ENCODE results near the gene KCNH6. TPM values are rescaled to one million over a fixed set of nuclear protein-coding genes. Genes with fewer than 3 reads are reported as not detected.

KCNH6 gene
- total RNA-seq, 8 experiments from 2014 or later = 0.05 to 0.78 (median 0.11) TPM; not detected in 2

GRCh38 chr17:63534816-63535455, 11.8 kb downstream of the KCNH6 start:
- 61 to 81% methylated on average over 3 to 6 of the region's 13 CpGs; no CpG with 5 or more reads in 8 of the 10 experiments for WGBS, 10 experiments
- peaks cover 15 to 20% of the 10 kb centered on the region in 2 donors for H3K4me1 ChIP-seq (replicated peaks in 1 of 2)
- in situ Hi-C loops (cut with MboI; ENCODE audit: low pct_unique_long_range_greater_than_20kb in 2 of 9, low sequenced_read_pairs in 9 of 9, unreplicated experiment in 9 of 9) = no loop called here
- no peak overlapping the region for H3K27ac ChIP-seq
- H3K4me3 ChIP-seq = no peak overlapping the region
- ATAC-seq (replicated peaks in 6 of 8) = no peak

GRCh38 chr17:63535640-63536039, 12.5 kb downstream of the KCNH6 start:
- Histone ChIP-seq H3K27ac (no peak overlapping the region), H3K4me3 (no peak overlapping the region), H3K4me1 (replicated peaks in 1 of 2) (peaks cover 15 to 18% of the 10 kb centered on the region in 2 donors)
- no peak for ATAC-seq (replicated peaks in 6 of 8)
- in situ Hi-C loops (cut with MboI; ENCODE audit: low pct_unique_long_range_greater_than_20kb in 2 of 9, low sequenced_read_pairs in 9 of 9, unreplicated experiment in 9 of 9) = no loop called here
- 63 to 97% (median 92%) methylated on average over 1 to 6 of the region's 24 CpGs; no CpG with 5 or more reads in 5 of the 10 experiments for WGBS, 10 experiments

GRCh38 chr17:63537001-63537400, 13.8 kb downstream of the KCNH6 start:
- 40 to 86% (median 66%) methylated on average over 1 to 4 of the region's 4 CpGs; no CpG with 5 or more reads in 6 of the 10 experiments for WGBS, 10 experiments
- ATAC-seq (replicated peaks in 6 of 8) = no peak
- in situ Hi-C loops (cut with MboI; ENCODE audit: low pct_unique_long_range_greater_than_20kb in 2 of 9, low sequenced_read_pairs in 9 of 9, unreplicated experiment in 9 of 9) = no loop called here
- Histone ChIP-seq H3K27ac (no peak overlapping the region), H3K4me3 (no peak overlapping the region), H3K4me1 (replicated peaks in 1 of 2) (peaks cover 6 to 8% of the 10 kb centered on the region in 2 donors)

- Histone ChIP-seq H3K4me1 (replicated peaks in 1 of 2) (peaks cover 6 to 8% of the 10 kb centered on the region in 2 donors), H3K27ac (no peak overlapping the region), H3K4me3 (peak overlapping the region; percentile 11 to 25 (median 21))
- WGBS, 10 experiments = 0 to 12% (median 5%) methylated on average over 3 to 8 of the region's 62 CpGs; no CpG with 5 or more reads in 6 of the 10 experiments
- in situ Hi-C loops (cut with MboI; ENCODE audit: low pct_unique_long_range_greater_than_20kb in 2 of 9, low sequenced_read_pairs in 9 of 9, unreplicated experiment in 9 of 9) = no loop called here
- ATAC-seq (replicated peaks in 6 of 8) = peak; percentile 58 to 86 (median 80)
These were observed 15.0 kb downstream of the KCNH6 start for GRCh38 chr17:63537991-63538692.

- no peak overlapping the region for H3K27ac ChIP-seq
- 0 to 100% (median 56%) methylated on average over 1 to 4 of the region's 9 CpGs; no CpG with 5 or more reads in 3 of the 10 experiments for WGBS, 10 experiments
- peak in 1 of 8 experiments; percentile 46 for ATAC-seq (replicated peaks in 6 of 8)
- H3K4me3 ChIP-seq = peak overlapping the region in 1 of 5 donors; percentile 24
- peaks cover 6 to 8% of the 10 kb centered on the region in 2 donors for H3K4me1 ChIP-seq (replicated peaks in 1 of 2)
- in situ Hi-C loops (cut with MboI; ENCODE audit: low pct_unique_long_range_greater_than_20kb in 2 of 9, low sequenced_read_pairs in 9 of 9, unreplicated experiment in 9 of 9) = no loop called here
These were observed 15.8 kb downstream of the KCNH6 start for GRCh38 chr17:63538693-63539595.

GRCh38 chr17:63540590-63540989, 17.4 kb downstream of the KCNH6 start:
- Histone ChIP-seq H3K27ac (no peak overlapping the region), H3K4me1 (replicated peaks in 1 of 2) (peaks cover 6 to 8% of the 10 kb centered on the region in 2 donors), H3K4me3 (no peak overlapping the region)
- in situ Hi-C loops (cut with MboI; ENCODE audit: low pct_unique_long_range_greater_than_20kb in 2 of 9, low sequenced_read_pairs in 9 of 9, unreplicated experiment in 9 of 9) = no loop called here
- ATAC-seq (replicated peaks in 6 of 8) = no peak
- WGBS, 10 experiments = 0 to 100% (median 63%) methylated on average over 1 to 3 of the region's 4 CpGs; no CpG with 5 or more reads in 5 of the 10 experiments

- in situ Hi-C loops (cut with MboI; ENCODE audit: low pct_unique_long_range_greater_than_20kb in 2 of 9, low sequenced_read_pairs in 9 of 9, unreplicated experiment in 9 of 9) = no loop called here
- no peak overlapping the region for H3K27ac ChIP-seq
- 80 to 100% (median 98%) methylated on average over 1 to 4 of the region's 9 CpGs; no CpG with 5 or more reads in 6 of the 10 experiments for WGBS, 10 experiments
- ATAC-seq (replicated peaks in 6 of 8) = no peak
- H3K4me3 ChIP-seq = no peak overlapping the region
- H3K4me1 ChIP-seq (replicated peaks in 1 of 2) = peaks cover 6 to 8% of the 10 kb centered on the region in 2 donors
These were observed 19.0 kb downstream of the KCNH6 start for GRCh38 chr17:63542218-63542545.

- in situ Hi-C loops (cut with MboI; ENCODE audit: low pct_unique_long_range_greater_than_20kb in 2 of 9, low sequenced_read_pairs in 9 of 9, unreplicated experiment in 9 of 9) = no loop called here
- ATAC-seq (replicated peaks in 6 of 8) = peak in 1 of 8 experiments; percentile 29
- 20 to 100% (median 47%) methylated on average over 1 to 4 of the region's 15 CpGs; no CpG with 5 or more reads in 4 of the 10 experiments for WGBS, 10 experiments
These were observed 20.0 kb downstream of the KCNH6 start for GRCh38 chr17:63542942-63543821.

GRCh38 chr17:63543822-63544420, 20.8 kb downstream of the KCNH6 start:
- in situ Hi-C loops (cut with MboI; ENCODE audit: low pct_unique_long_range_greater_than_20kb in 2 of 9, low sequenced_read_pairs in 9 of 9, unreplicated experiment in 9 of 9) = no loop called here
- no peaks in the 10 kb centered on the region for H3K4me1 ChIP-seq (replicated peaks in 1 of 2)
- no peak for ATAC-seq (replicated peaks in 6 of 8)

More at GRCh38 chr17:63542942-63543821, 20.0 kb downstream of the KCNH6 start:
- H3K27ac ChIP-seq = no peak overlapping the region
- no peak overlapping the region for H3K4me3 ChIP-seq
- peaks cover 3 to 5% of the 10 kb centered on the region in 2 donors for H3K4me1 ChIP-seq (replicated peaks in 1 of 2)

GRCh38 chr17:63544467-63545301, 21.5 kb downstream of the KCNH6 start:
- Histone ChIP-seq H3K4me3 (no peak overlapping the region), H3K27ac (no peak overlapping the region), H3K4me1 (replicated peaks in 1 of 2) (peaks cover 0 to 4% of the 10 kb centered on the region in 2 donors)
- no peak for ATAC-seq (replicated peaks in 6 of 8)
- in situ Hi-C loops (cut with MboI; ENCODE audit: low pct_unique_long_range_greater_than_20kb in 2 of 9, low sequenced_read_pairs in 9 of 9, unreplicated experiment in 9 of 9) = no loop called here
- 43 to 100% (median 92%) methylated on average over 1 to 4 of the region's 13 CpGs; no CpG with 5 or more reads in 7 of the 10 experiments for WGBS, 10 experiments

More at GRCh38 chr17:63543822-63544420, 20.8 kb downstream of the KCNH6 start:
- Histone ChIP-seq H3K4me3 (no peak overlapping the region), H3K27ac (no peak overlapping the region)

Measured in motor neuron (in vitro differentiated cells).